Mesenteric fat pad (tissue), 1 donor: ENCODE results near the gene MYO1D. TPM values are rescaled to one million over a fixed set of nuclear protein-coding genes. Genes with fewer than 3 reads are reported as not detected.
A peak's percentile ranks its signal among the peaks of the same experiment; 100 is the strongest.

Experiments used
- DNase-seq: peaks from one replicate; pipeline ENCODE4 v3.0.0-alpha.2; 2020; ENCODE audit warnings: low spot score
- total RNA-seq: library from RNA; stranded (reverse); fragmentation: NEBNext Ultra II Directional; extraction: Animal tissue kit (Norgen Biotek cat#: 25700); gene quantifications from one replicate; pipeline ENCODE4 v1.2.1, GENCODE V29; 2021
- donor health status: DM: yes; HTN: yes; CAD: no.

The MYO1D gene
- total RNA-seq, 1 donor from 2014 or later = 36.0 TPM

GRCh38 chr17:32492264-32492589 lies 384.7 kb downstream of the MYO1D start:
- no peak for DNase-seq

- peak; percentile 51 for DNase-seq
Measured at GRCh38 chr17:32491371-32492263, 385.3 kb downstream of the MYO1D start.

- no peak for DNase-seq
Measured at GRCh38 chr17:32490101-32490482, 386.8 kb downstream of the MYO1D start.

GRCh38 chr17:32489320-32490100 lies 387.4 kb downstream of the MYO1D start:
- peak; percentile 33 for DNase-seq

GRCh38 chr17:32488604-32489180 lies 388.2 kb downstream of the MYO1D start:
- peak; percentile 43 for DNase-seq

GRCh38 chr17:32488177-32488542 lies 388.8 kb downstream of the MYO1D start:
- no peak for DNase-seq

GRCh38 chr17:32487473-32488176 lies 389.3 kb downstream of the MYO1D start:
- peak; percentile 86 for DNase-seq

GRCh38 chr17:32486701-32487472 lies 390.0 kb downstream of the MYO1D start, which contains the start of gene CDK5R1:
Gene CDK5R1, plus strand, starts transcription at chr17:32486993. Its CDS starts 628 bp downstream, at chr17:32487621.
- DNase-seq = peak; percentile 89

GRCh38 chr17:32486111-32486700 lies 390.7 kb downstream of the MYO1D start:
- peak; percentile 91 for DNase-seq

GRCh38 chr17:32485261-32486110 lies 391.4 kb downstream of the MYO1D start:
- DNase-seq = peak; percentile 60

- DNase-seq = peak; percentile 41
Measured at GRCh38 chr17:32484628-32485027, 392.3 kb downstream of the MYO1D start.

- DNase-seq = peak; percentile 51
Measured at GRCh38 chr17:32484041-32484461, 392.9 kb downstream of the MYO1D start.

GRCh38 chr17:32483451-32484019 lies 393.4 kb downstream of the MYO1D start:
- DNase-seq = peak; percentile 89

GRCh38 chr17:32482568-32483320 lies 394.2 kb downstream of the MYO1D start:
- peak; percentile 33 for DNase-seq

GRCh38 chr17:32481193-32481592 lies 395.7 kb downstream of the MYO1D start:
- DNase-seq = peak; percentile 60

GRCh38 chr17:32479074-32479617 lies 397.8 kb downstream of the MYO1D start:
- peak; percentile 57 for DNase-seq

- DNase-seq = no peak
Measured at GRCh38 chr17:32477220-32477619, 399.7 kb downstream of the MYO1D start.

GRCh38 chr17:32475258-32475657 lies 401.7 kb downstream of the MYO1D start:
- DNase-seq = no peak
